ENCODE data around the gene TENM3. TPM values are rescaled to one million over a fixed set of nuclear protein-coding genes. Genes with fewer than 3 reads are reported as not detected.

TENM3 gene
- total RNA-seq, 4 donors from 2014 or later = 19.7 to 47.2 (median 33.0) TPM

DNA sequence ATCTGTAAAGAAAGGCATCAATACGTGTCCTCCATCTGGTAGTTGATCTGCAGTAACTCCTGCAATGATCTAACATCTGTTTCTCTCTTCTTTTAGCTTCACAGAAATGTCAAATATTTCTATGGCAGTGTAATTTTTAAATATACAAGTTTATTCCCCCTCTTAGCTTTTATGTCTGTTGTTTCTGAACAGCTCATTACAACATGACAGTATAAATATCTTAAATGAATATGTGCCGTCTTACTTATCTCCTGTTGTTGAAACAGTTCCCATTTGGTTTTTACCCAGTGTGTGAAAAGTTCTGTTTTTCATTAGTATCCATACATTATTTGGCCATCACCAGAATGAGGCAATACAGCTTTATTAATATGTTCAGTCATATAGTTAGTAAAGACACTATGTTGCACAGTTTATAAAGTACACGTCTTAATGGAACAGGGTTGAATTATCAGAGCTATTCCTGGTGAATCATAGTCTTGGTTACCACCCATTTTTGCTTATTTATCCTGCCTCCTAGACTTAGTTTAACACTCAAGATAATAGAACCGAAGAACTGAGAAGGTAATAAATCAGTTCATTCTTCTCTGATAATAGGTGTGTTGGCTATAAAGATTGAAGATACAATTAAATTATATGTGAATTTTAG lies 321.6 kb downstream of the TENM3 start:
- TF ChIP-seq, protein P1, sequence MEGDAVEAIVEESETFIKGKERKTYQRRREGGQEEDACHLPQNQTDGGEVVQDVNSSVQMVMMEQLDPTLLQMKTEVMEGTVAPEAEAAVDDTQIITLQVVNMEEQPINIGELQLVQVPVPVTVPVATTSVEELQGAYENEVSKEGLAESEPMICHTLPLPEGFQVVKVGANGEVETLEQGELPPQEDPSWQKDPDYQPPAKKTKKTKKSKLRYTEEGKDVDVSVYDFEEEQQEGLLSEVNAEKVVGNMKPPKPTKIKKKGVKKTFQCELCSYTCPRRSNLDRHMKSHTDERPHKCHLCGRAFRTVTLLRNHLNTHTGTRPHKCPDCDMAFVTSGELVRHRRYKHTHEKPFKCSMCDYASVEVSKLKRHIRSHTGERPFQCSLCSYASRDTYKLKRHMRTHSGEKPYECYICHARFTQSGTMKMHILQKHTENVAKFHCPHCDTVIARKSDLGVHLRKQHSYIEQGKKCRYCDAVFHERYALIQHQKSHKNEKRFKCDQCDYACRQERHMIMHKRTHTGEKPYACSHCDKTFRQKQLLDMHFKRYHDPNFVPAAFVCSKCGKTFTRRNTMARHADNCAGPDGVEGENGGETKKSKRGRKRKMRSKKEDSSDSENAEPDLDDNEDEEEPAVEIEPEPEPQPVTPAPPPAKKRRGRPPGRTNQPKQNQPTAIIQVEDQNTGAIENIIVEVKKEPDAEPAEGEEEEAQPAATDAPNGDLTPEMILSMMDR (IDR thresholded peaks at IDR 0.05) = no peak

DNA sequence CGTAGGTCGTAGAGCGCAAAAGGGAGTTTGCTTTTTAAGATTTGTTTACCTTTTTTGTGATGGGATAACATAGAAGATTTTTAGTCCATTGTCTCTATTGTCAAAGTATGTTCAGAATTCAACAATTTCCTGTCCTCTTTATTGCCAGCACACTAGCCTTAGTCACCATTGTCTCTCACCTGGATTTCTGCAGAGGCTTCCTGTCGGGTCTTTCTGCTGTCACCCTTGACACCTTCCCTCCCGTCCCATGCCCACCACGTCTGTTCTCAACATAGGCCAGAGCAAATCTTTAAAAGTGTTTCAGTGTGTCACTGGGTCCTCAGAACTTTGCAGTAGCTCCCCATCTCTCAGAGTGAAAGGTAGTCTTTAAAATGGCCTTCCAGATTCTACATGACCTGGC lies 323.9 kb downstream of the TENM3 start:
- TF ChIP-seq, protein P1 (IDR thresholded peaks at IDR 0.05) = no peak
- ATAC-seq (ENCODE audit: low FRiP score) (no peak), DNase-seq (ENCODE audit: low spot score) (no peak)

More for the DNA sequence above, 321.6 kb downstream of the TENM3 start:
- ATAC-seq (ENCODE audit: low FRiP score) (no peak), DNase-seq (ENCODE audit: low spot score) (no peak)

DNA sequence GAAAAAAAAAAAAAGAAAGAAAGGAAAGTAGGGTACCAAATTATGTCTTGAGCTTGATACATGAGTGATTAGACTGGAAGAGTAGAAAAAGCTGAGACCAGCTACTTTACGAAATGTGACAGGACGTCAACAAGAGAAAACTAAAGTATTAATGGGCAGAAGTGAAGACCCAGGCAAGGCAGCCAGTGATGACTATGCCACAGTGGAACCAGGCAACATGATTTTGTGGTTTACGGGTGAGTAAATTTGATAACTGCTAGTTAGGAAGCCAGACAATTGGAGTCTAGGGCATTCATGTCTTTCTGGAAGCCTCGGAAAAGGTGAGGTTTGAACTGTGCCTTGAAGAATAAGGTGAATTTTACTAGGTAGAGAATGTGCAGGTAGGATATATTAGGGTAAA lies 326.4 kb downstream of the TENM3 start:
- ATAC-seq (ENCODE audit: low FRiP score) = no peak
- DNase-seq (ENCODE audit: low spot score) = no peak
- TF ChIP-seq, protein P1 (IDR thresholded peaks at IDR 0.05) = no peak

DNA sequence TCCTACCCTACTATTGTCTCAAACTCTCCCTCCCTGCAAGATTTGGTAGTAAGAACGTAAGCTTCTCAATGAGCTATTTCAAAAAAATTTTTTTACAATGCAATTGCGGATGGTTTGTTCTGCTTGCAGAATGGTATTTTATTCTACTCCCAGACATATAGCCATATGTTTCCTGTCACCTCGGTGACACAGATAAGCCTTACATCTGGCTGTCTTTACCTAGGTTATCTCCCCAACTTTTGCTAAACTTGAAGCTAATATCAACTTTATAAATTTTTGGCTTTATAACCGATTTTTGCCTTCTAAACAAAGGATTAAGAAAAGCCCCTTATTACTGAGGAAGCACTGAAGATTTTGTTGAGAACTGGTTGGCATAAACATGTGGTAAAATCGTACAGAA lies 331.5 kb downstream of the TENM3 start:
- TF ChIP-seq, protein P1 (IDR thresholded peaks at IDR 0.05) = no peak
- no peak for DNase-seq (ENCODE audit: low spot score)
- no peak for ATAC-seq (ENCODE audit: low FRiP score)

DNA sequence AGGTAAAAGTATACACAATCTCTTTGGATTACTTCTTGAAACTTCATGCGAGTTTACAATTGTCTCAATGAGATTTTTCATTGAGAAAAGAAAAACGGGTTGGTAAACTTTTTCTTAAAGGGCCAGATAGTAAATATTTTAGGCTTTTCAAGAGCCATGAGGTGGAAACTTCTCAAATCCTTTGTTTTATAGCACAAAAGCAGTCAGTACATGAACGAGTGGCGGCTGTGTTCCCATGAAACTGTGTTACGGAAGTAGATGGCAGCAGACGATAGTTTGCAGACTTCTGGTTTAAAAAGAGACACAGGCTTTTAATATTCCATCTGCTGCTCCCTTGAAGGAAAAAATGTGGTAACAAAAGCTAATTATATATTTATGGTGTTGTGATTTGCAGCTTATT lies 332.0 kb downstream of the TENM3 start:
- DNase-seq (ENCODE audit: low spot score) = no peak
- TF ChIP-seq, protein P1 (IDR thresholded peaks at IDR 0.05) = no peak
- ATAC-seq (ENCODE audit: low FRiP score) = no peak

DNA sequence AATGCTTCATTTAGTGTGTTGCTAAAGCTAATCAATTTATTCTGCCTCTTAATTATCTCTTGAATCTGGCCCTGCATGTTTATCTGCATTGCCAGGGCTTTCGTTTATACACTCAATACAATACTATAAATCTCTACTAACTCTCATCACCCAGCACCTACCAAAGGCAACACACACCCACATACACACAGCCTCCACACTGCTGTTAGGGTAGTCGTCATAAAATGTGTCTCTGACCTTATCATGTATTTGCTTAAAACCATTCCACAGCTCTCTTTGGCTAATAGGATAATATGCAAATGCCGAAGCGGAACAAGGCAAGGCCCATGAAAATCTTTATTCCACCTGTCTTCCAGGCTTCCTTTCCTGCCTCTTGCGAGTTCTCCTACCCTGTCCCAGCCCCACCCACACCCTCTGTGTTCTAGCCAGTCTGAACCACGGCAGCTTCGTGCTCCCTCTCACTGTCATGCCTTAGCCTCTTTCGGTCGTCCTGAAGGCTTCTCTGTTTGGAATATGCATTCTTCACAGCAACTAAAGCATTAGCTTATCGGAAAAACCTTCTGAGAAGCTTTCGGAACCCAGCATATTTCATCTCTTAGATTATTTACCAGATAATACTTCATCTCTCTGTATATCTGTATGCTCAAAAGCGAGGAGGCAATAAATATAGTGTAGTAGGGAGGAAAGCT lies 333.5 kb downstream of the TENM3 start:
- ATAC-seq (ENCODE audit: low FRiP score) (peak; percentile 51), DNase-seq (ENCODE audit: low spot score) (no peak)
- TF ChIP-seq, protein P1 (IDR thresholded peaks at IDR 0.05) = no peak

DNA sequence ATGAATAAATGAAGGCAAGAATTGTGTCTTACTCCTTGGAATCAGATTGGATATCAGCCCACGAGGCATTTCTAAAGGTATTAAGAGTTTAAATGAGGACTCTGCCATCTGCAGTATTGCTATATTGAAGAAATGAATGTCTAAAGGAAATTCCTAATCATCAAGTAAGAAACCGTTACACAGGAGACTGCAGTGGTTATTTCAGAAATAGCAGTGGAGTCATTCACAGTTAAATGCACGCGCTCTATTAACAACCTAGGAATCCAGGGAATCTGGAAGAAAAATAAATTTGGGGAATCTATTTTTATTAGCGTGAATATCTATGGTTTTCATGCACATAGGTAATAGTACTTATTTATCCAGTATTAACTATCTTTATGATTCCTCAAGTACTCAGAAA lies 334.2 kb downstream of the TENM3 start:
- no peak for ATAC-seq (ENCODE audit: low FRiP score)

More for the DNA sequence above, 334.2 kb downstream of the TENM3 start:
- TF ChIP-seq, protein P1 (IDR thresholded peaks at IDR 0.05) = no peak
- DNase-seq (ENCODE audit: low spot score) = no peak

All from omental fat pad (tissue), 4 donors.